HG02571 (cell line): ENCODE measurements around the gene SLC17A2.

Source experiments
- ATAC-seq: cut with Tn5 transposase; IDR thresholded peaks from one replicate; pipeline ENCODE4 v1.9.1; 2021; ENCODE audit warnings: mild to moderate bottlenecking, moderate library complexity; ENCODE audit not compliant: unreplicated experiment

Gene SLC17A2

DNA sequence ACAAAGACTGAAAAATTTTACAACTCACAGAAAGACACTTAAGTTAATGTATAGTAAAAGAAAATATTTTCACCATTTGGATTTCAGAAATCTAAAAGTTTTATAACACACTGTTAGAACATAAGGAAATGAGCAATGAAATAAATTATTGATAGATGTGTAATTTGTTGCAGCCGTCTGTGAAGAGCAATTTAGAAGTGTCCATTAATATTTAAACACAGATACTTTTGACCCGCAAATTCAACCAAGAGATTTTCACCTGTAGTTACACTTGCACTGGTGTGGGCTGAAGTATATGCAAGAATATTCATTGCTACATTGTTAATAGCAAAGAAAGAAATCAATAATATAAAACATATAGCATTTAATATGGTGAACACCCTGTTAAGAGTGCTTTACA lies 41.9 kb downstream of the SLC17A2 start:
- no peak for ATAC-seq

- no peak for ATAC-seq
These were observed 44.4 kb downstream of the SLC17A2 start for GRCh38 chr6:25886066-25886465.

DNA sequence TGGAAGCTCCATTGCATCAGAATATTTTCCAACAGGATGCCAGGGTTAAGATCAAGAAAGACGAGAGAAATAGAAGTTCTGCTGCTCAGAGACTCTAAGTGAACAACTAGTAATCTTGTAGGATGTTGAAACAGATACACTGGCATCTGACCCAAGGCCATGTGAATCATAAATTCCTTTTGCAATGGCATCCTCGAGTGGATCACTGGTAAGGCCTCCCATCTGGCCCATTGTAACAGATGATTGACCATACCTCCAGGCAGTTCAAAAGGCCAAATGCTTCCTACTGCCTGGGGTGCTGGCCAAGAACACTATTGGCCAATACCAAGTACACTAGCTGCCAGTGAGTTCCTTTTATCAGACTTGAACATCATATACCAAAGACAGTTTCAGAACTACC lies 46.5 kb downstream of the SLC17A2 start:
- ATAC-seq: no peak

DNA sequence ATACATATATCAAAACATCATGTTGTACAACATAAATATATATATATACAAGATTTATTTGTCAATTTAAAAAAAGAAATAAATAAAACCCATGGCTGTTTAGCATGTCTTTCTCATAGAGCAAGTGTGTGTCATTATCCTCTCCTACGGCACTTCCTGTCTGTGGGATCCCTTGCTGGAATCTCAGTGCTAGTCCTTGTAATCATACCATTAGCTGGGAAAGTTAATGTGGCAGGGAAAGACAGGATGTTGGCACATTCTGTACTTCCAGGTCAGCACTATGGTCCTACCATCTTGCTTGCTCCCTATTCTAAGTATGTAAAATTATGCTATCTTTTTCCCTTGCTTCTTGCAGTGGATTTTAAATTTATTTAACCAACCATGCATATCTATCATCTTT lies 47.0 kb downstream of the SLC17A2 start:
- no peak for ATAC-seq

- ATAC-seq: no peak
These were observed 48.4 kb downstream of the SLC17A2 start for GRCh38 chr6:25882051-25882496.

GRCh38 chr6:25880601-25881000 lies 49.9 kb downstream of the SLC17A2 start:
- no peak for ATAC-seq

- ATAC-seq: no peak
These were observed 51.7 kb downstream of the SLC17A2 start for GRCh38 chr6:25878721-25879322.

GRCh38 chr6:25875926-25876602 lies 54.4 kb downstream of the SLC17A2 start:
- ATAC-seq: no peak

DNA sequence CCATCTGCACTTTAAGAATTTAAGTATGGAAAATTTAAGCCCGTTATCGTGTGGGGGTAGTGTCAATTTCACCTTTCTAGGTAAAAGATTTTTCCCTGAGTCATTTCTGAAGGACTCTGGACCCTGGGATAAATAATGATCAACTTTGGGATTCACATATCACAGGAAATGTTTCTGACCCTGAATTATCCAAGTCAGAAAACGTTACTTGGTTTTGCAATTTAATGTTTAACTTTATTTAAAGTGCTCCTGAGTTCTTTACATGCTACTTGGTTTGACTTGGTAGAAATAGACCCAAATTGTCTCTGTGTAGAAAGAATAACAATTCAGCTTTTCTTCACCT lies 55.0 kb downstream of the SLC17A2 start:
- no peak for ATAC-seq

DNA sequence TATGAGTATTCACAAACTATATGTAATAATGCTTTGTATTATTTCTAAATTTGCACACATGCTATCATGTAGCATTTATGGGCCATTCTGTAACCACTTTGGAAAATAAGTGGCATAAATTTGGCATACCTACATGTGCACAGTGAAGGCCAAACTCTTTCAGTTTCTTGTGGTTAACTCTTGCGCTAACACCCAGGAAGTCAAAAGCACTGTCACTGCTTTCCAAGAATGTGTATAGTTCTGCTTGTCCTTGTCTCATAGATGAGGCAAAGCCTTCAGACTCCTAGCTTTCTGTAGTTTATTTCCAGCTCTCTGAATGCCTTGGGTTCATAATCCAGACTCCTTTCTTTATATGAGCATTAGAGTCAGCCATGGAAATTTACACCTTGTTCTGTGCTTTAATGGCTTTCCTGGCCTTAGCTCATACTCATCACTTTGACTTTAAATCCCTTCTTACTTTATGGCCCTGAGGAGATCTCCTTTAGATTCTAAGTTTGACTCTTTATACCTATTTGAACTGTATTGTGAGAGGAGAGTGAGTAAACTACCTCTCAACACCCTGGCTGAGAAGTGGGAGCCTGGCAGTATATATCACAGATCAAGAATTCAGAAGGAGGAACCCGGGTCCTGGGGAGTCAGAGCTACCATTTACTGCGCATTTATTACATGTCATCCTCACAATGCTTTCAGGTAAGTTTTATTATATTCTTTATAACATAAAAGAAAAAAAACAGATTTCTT lies 55.5 kb downstream of the SLC17A2 start:
- ATAC-seq: no peak

GRCh38 chr6:25874118-25874517 lies 56.4 kb downstream of the SLC17A2 start, which contains the start of gene SLC17A3:
SLC17A3 (minus strand) TSS chr6:25874243; CDS start chr6:25868387, 5,856 bp downstream.
- no peak for ATAC-seq

GRCh38 chr6:25872814-25873213 lies 57.7 kb downstream of the SLC17A2 start:
- no peak for ATAC-seq

DNA sequence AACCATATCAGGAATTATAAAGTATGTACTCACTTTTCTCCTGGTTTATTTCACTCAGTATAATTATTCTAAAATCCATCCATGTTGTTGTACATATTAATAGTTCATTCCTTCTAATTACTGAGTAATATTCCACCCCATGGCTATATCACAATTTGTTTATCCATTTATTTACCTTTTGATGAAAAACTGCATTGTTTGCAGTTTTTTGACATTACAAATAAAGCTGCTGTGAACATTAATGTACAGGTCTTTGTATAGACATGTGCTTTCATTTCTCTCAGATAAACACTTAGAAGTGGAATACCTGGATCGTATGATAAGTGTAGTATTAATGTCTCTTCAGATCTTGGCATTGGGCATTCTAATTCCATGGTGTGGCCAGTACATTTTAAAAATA lies 60.7 kb downstream of the SLC17A2 start:
- no peak for ATAC-seq

DNA sequence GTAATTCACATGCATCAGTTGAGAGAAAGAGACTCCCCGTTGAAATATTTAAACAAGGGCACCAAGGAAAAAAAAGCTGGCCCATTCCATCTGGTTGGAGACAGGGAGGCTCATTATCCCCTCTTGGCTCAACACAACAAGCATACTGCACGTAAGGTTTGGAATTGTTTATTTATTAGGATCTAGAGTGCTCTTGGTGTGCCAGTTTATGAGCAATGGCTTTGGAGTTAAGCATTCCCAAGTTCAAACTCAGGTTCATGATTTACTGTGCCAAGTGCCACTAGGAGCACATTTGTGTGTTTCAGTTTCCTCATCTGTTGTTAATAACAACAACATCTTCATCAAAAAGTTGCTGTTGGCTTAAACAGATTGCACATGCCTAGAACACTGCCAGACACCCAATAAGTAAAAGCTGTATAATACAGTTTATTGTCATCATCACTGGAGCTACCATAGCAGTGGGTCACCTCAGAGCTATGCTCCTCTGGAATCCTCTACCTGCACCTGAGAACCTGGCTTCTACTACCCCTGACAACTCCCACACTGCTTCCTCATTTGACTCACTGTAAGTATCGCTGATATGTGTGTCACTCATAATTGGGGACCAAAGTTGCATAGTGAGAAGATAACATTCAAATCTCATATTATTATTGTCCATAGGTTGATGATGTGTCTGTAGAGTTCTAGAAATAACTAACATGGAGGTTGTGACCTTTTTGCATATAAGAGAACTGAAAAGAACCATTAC lies 61.9 kb downstream of the SLC17A2 start:
- no peak for ATAC-seq

GRCh38 chr6:25866011-25866410 lies 64.5 kb downstream of the SLC17A2 start:
- ATAC-seq: no peak

DNA sequence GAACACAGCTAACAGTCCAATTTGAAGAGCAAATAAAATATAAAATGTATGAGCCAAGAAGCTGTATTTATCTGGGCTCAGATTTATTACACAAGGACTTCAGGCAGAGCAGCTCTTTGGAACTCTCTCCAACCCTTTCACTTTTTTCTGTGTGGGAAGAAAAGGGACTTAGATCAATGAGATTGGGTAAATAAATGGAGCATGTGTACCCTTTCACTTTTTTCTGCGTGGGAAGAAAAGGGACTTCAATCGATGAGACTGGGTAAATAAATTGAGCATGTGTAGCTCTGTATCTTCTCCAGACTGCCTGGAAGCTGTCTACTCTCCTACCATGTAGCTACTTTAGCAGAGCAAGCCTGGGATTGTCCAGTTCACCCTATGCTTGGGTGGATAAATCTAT lies 67.1 kb downstream of the SLC17A2 start:
- no peak for ATAC-seq
